ENCODE data around the gene GIPC3. TPM values are rescaled to one million over a fixed set of nuclear protein-coding genes. Genes with fewer than 3 reads are reported as not detected.
A peak's percentile ranks its signal among the peaks of the same experiment; 100 is the strongest.

GIPC3 gene
- total RNA-seq, 2 donors from 2014 or later, result 0.93 to 1.5 TPM

DNA sequence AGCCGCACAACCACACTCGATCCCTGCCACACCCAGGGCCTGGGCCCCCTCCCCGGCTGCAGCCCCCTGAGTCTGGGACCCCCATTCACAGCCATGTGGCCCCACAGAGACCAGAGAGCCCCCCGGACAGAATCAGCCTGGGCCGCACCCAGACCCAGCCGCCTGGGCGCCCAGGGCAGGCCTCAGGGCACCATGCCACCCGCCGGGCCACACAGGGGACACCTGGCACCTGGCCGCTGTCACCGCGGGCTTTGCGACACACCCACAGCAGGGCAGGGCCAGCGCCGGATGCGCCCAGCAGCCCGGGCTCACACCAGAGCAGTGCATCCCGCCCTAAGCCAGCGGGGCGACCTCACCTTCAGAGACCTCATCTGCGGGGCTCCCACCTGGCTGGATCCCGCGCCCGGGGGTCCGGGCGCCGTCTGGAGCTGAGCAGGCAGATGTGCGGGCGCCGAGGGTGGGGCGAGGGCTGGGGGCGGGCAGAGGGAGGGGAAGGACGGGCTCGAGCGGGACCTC, 21.0 kb downstream of the GIPC3 start:
- peaks cover 1% of the 10 kb centered on the region for H3K36me3 ChIP-seq (ENCODE audit: control insufficient read depth, insufficient read depth, low read length)

DNA sequence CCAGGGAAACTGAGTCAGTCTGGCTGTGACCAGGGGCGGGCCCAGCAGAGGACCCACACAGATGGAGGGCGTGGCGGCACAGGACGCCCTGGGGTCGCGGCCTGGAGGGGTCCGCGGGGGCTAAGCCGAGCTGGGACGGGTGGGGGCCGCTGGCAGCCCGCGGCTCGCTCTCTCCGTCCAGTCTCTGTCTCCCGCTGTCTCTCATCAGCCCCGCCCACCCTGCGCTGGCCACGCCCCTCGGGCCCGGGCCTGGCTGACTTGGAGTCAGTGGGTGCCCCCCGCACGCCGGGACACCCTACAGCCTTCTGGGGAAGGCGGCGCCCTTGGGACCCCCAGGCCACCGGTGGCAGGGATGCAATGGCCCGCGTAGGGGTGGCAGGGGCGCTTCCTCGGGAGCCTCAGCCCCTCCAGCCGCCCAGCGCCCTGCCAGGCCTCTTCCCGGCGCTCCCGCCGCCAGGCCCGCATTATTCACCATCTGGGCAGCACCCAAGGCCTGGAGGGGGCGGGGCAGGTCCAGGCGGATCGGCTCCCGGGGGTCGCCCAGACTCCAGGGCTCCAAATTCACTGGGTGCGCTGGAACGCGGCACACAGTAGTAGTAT, 21.5 kb downstream of the GIPC3 start, which contains the start of gene TBXA2R:
Gene TBXA2R (minus strand): TSS at position 186 of the 600 bp plus-strand sequence. CDS start 6,241 bp downstream, outside the sequence.
- Mint-ChIP-seq H3K4me3 (no peak within 1 kb of the TSS), H3K4me1 (peaks cover 6% of the 10 kb centered on the region), H3K27ac (no peak within 1 kb of the TSS), H3K36me3 (ENCODE audit: low read depth) (peaks cover 9% of the 10 kb centered on the region), H3K27me3 (ENCODE audit: insufficient read depth) (peaks cover 2% of the 10 kb centered on the region), H3K9me3 (no peaks in the 10 kb centered on the region)
- TF ChIP-seq, protein P1, sequence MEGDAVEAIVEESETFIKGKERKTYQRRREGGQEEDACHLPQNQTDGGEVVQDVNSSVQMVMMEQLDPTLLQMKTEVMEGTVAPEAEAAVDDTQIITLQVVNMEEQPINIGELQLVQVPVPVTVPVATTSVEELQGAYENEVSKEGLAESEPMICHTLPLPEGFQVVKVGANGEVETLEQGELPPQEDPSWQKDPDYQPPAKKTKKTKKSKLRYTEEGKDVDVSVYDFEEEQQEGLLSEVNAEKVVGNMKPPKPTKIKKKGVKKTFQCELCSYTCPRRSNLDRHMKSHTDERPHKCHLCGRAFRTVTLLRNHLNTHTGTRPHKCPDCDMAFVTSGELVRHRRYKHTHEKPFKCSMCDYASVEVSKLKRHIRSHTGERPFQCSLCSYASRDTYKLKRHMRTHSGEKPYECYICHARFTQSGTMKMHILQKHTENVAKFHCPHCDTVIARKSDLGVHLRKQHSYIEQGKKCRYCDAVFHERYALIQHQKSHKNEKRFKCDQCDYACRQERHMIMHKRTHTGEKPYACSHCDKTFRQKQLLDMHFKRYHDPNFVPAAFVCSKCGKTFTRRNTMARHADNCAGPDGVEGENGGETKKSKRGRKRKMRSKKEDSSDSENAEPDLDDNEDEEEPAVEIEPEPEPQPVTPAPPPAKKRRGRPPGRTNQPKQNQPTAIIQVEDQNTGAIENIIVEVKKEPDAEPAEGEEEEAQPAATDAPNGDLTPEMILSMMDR (conservative IDR thresholded peaks at IDR 0.05), result no peak
- 10% methylated on average over 20 to 46 of the region's 46 CpGs for WGBS, 2 experiments (ENCODE audit: insufficient coverage in 1 of 2, insufficient read length in 1 of 2)
- no peak within 1 kb of the TSS for H3K27ac ChIP-seq (ENCODE audit: low read depth, low read length)
- H3K9ac ChIP-seq (ENCODE audit: extremely low read depth, low read length, poor library complexity, severe bottlenecking), result no peak within 1 kb of the TSS
- DNase-seq, result peak; percentile 91
- H3K36me3 ChIP-seq (ENCODE audit: control insufficient read depth, insufficient read depth, low read length), result peaks cover 7% of the 10 kb centered on the region
- no peaks in the 10 kb centered on the region for H3K9me3 ChIP-seq (ENCODE audit: control insufficient read depth, low read length)
- peak within 1 kb of the TSS; percentile 62 for H3K4me3 ChIP-seq (ENCODE audit: low read length)
- H3K4me1 ChIP-seq (ENCODE audit: control insufficient read depth, insufficient read depth, low read length), result no peaks in the 10 kb centered on the region
- H3K27me3 ChIP-seq (ENCODE audit: control insufficient read depth, insufficient read depth, low read length, poor library complexity, severe bottlenecking), result peaks cover 16% of the 10 kb centered on the region

More for the DNA sequence above, 21.0 kb downstream of the GIPC3 start:
- Histone ChIP-seq H3K27me3 (ENCODE audit: control insufficient read depth, insufficient read depth, low read length, poor library complexity, severe bottlenecking) (peaks cover 16% of the 10 kb centered on the region), H3K9ac (ENCODE audit: extremely low read depth, low read length, poor library complexity, severe bottlenecking) (no peak overlapping the region), H3K27ac (ENCODE audit: low read depth, low read length) (no peak overlapping the region), H3K4me1 (ENCODE audit: control insufficient read depth, insufficient read depth, low read length) (no peaks in the 10 kb centered on the region), H3K4me3 (ENCODE audit: low read length) (peak overlapping the region; percentile 6), H3K9me3 (ENCODE audit: control insufficient read depth, low read length) (no peaks in the 10 kb centered on the region)
- Mint-ChIP-seq H3K4me3 (no peak overlapping the region), H3K27me3 (ENCODE audit: insufficient read depth) (peaks cover 2% of the 10 kb centered on the region), H3K4me1 (peaks cover 6% of the 10 kb centered on the region), H3K27ac (no peak overlapping the region), H3K36me3 (ENCODE audit: low read depth) (peaks cover 8% of the 10 kb centered on the region), H3K9me3 (no peaks in the 10 kb centered on the region)
- peak; percentile 82 for DNase-seq
- TF ChIP-seq, protein P1 (conservative IDR thresholded peaks at IDR 0.05), result no peak
- WGBS, 2 experiments (ENCODE audit: insufficient coverage in 1 of 2, insufficient read length in 1 of 2), result 27 to 31% methylated on average over 19 to 35 of the region's 35 CpGs

DNA sequence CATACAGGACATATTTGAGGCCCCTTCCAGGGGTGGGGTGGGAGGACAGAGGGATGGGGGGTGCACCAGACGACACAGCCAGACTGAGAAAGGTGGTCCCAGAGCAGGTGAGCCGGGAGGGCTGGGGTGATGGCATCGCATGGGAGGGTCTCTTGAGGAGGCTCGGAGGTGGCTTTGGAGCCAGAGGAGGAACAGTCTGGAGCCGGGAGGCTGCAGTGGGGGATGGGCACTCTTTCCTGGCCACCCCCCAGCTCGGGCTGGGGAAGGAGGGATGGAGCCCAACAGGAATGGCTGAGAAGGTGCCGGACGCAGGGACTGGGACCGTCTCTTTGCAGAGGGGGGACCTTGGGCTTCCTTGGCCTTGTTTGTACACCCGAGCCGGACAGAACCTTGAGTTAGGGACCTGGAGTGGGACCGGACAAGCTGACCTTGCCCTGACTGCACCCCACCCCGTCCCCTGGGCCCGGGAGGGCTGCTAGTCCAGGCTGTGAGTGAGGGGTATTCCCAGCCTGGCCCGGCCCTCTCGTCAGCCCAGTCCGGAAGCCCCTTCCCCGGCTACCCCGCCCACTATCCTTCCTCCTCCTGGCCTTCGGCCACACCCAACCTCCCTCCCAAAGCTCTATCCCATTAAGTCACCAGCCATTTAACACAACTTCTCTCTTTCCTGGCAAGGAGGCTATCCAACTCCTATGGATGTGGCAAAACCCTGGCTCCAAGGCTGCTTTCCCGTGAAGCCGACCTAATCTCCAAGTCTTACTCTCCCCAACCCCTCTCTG, 22.2 kb downstream of the GIPC3 start:
- Mint-ChIP-seq H3K9me3 (no peaks in the 10 kb centered on the region), H3K27ac (no peak overlapping the region), H3K36me3 (ENCODE audit: low read depth) (peaks cover 13% of the 10 kb centered on the region), H3K27me3 (ENCODE audit: insufficient read depth) (peaks cover 2% of the 10 kb centered on the region), H3K4me3 (no peak overlapping the region), H3K4me1 (peaks cover 6% of the 10 kb centered on the region)
- H3K36me3 ChIP-seq (ENCODE audit: control insufficient read depth, insufficient read depth, low read length), result peaks cover 7% of the 10 kb centered on the region
- TF ChIP-seq, protein P1 (conservative IDR thresholded peaks at IDR 0.05), result no peak
- peak overlapping the region; percentile 62 for H3K4me3 ChIP-seq (ENCODE audit: low read length)
- DNase-seq, result peak; percentile 87
- H3K27me3 ChIP-seq (ENCODE audit: control insufficient read depth, insufficient read depth, low read length, poor library complexity, severe bottlenecking), result peaks cover 16% of the 10 kb centered on the region
- no peak overlapping the region for H3K9ac ChIP-seq (ENCODE audit: extremely low read depth, low read length, poor library complexity, severe bottlenecking)
- WGBS, 2 experiments (ENCODE audit: insufficient coverage in 1 of 2, insufficient read length in 1 of 2), result 23 to 26% methylated on average over 5 to 22 of the region's 22 CpGs
- no peaks in the 10 kb centered on the region for H3K9me3 ChIP-seq (ENCODE audit: control insufficient read depth, low read length)
- no peaks in the 10 kb centered on the region for H3K4me1 ChIP-seq (ENCODE audit: control insufficient read depth, insufficient read depth, low read length)
- H3K27ac ChIP-seq (ENCODE audit: low read depth, low read length), result no peak overlapping the region

Data from endodermal cell (in vitro differentiated cells).